Forelimb muscle (tissue), 1 donor: ENCODE results near the gene NRIP1. TPM values are rescaled to one million over a fixed set of nuclear protein-coding genes. Genes with fewer than 3 reads are reported as not detected.
"Not testable (repeated sequence)": the region's sequence is repeated elsewhere in the genome, so short reads cannot be mapped to it uniquely, and the experiment has no call there.

Experiments
- DNase-seq: peaks from one replicate; pipeline ENCODE4 v3.0.0-alpha.2; 2013; ENCODE audit warnings: low read depth
- polyA plus RNA-seq: library from polyadenylated mRNA; unstranded; fragments of 120-200 nt; gene quantifications from one replicate; pipeline ENCODE4 v1.2.1, GENCODE V29; 2013; ENCODE audit not compliant: insufficient read length

NRIP1 gene
- polyA plus RNA-seq, 1 donor, result 47.8 TPM

- DNase-seq, result no peak
Measured at GRCh38 chr21:15037900-15038293, 26.9 kb downstream of the NRIP1 start.

GRCh38 chr21:15037095-15037899 lies 27.5 kb downstream of the NRIP1 start:
- no peak for DNase-seq

GRCh38 chr21:15036189-15036588 lies 28.6 kb downstream of the NRIP1 start:
- DNase-seq, result no peak

GRCh38 chr21:15034126-15034853 lies 30.5 kb downstream of the NRIP1 start:
- DNase-seq, result no peak

- no peak for DNase-seq
Measured at GRCh38 chr21:15031790-15032357, 32.9 kb downstream of the NRIP1 start.

- not testable (repeated sequence) for DNase-seq
Measured at GRCh38 chr21:15031362-15031761, 33.4 kb downstream of the NRIP1 start.

- DNase-seq, result not testable (repeated sequence)
Measured at GRCh38 chr21:15030861-15031260, 33.9 kb downstream of the NRIP1 start.

GRCh38 chr21:15029077-15029476 lies 35.7 kb downstream of the NRIP1 start:
- no peak for DNase-seq

GRCh38 chr21:15028186-15028585 lies 36.6 kb downstream of the NRIP1 start:
- no peak for DNase-seq

- no peak for DNase-seq
Measured at GRCh38 chr21:15027056-15027455, 37.7 kb downstream of the NRIP1 start.

GRCh38 chr21:15026370-15026769 lies 38.4 kb downstream of the NRIP1 start:
- no peak for DNase-seq

GRCh38 chr21:15023776-15024175 lies 41.0 kb downstream of the NRIP1 start:
- DNase-seq, result no peak

GRCh38 chr21:15022608-15023261 lies 42.1 kb downstream of the NRIP1 start:
- DNase-seq, result no peak

GRCh38 chr21:15020797-15021196 lies 44.0 kb downstream of the NRIP1 start:
- no peak for DNase-seq

- no peak for DNase-seq
Measured at GRCh38 chr21:15018382-15018781, 46.4 kb downstream of the NRIP1 start.

- DNase-seq, result no peak
Measured at GRCh38 chr21:15015622-15016471, 49.0 kb downstream of the NRIP1 start.

GRCh38 chr21:15014221-15014620 lies 50.6 kb downstream of the NRIP1 start:
- DNase-seq, result no peak

GRCh38 chr21:15011967-15012366 lies 52.8 kb downstream of the NRIP1 start:
- DNase-seq, result no peak

GRCh38 chr21:15010645-15011044 lies 54.2 kb downstream of the NRIP1 start:
- DNase-seq, result no peak

- DNase-seq, result no peak
Measured at GRCh38 chr21:15009837-15010363, 54.9 kb downstream of the NRIP1 start.

- DNase-seq, result no peak
Measured at GRCh38 chr21:15007716-15008296, 57.0 kb downstream of the NRIP1 start.
